ENCODE data around the gene MMP10. TPM values are rescaled to one million over a fixed set of nuclear protein-coding genes. Genes with fewer than 3 reads are reported as not detected.

The MMP10 gene
- polyA plus RNA-seq, 1 donor (not counting 4 experiments of a cell fraction or from before 2014, with no cell fraction given): 19.1 TPM

- no peak for FAIRE-seq
- Histone ChIP-seq H3K4me1 (ENCODE audit: control insufficient read depth, extremely low read depth, insufficient read depth, low read length) (peaks cover 6% of the 10 kb centered on the region), H3K4me3 (ENCODE audit: control insufficient read depth in 2 of 3, extremely low read depth in 1 of 3, insufficient read depth in 2 of 3, low read depth in 1 of 3, low read length in 3 of 3) (no peak overlapping the region), H2AFZ (ENCODE audit: control insufficient read depth, low read length) (no peak overlapping the region), H3K36me3 (ENCODE audit: control insufficient read depth in 2 of 2, extremely low read depth in 1 of 2, insufficient read depth in 2 of 2, low read length in 2 of 2) (no peaks in the 10 kb centered on the region), H3K27ac (ENCODE audit: control insufficient read depth, insufficient read depth, low read length) (no peak overlapping the region), H3K79me2 (ENCODE audit: control insufficient read depth, insufficient read depth, low read length) (no peaks in the 10 kb centered on the region), H4K20me1 (ENCODE audit: control insufficient read depth, extremely low read depth, insufficient read depth, low read length) (no peaks in the 10 kb centered on the region), H3K4me2 (ENCODE audit: control insufficient read depth, extremely low read depth, insufficient read depth, low read depth, low read length) (no peak overlapping the region), H3K27me3 (ENCODE audit: control insufficient read depth, extremely low read depth, insufficient read depth, low read length) (no peaks in the 10 kb centered on the region), H3K9me3 (ENCODE audit: control insufficient read depth, low read depth, low read length) (no peaks in the 10 kb centered on the region), H3K9me1 (ENCODE audit: control insufficient read depth, extremely low read depth, insufficient read depth, low read length) (no peaks in the 10 kb centered on the region), H3K9ac (ENCODE audit: control insufficient read depth, extremely low read depth, insufficient read depth, low read length) (no peak overlapping the region)
- dilution Hi-C loops (cut with MboI; ENCODE audit: extremely low pct_ligation_motif_present, low sequenced_read_pairs): no loop called here
- TF ChIP-seq CTCF (optimal IDR thresholded peaks at IDR 0.05 in 1 of 3, IDR thresholded peaks at IDR 0.05 in 1 of 3, conservative IDR thresholded peaks at IDR 0.05 in 1 of 3; ENCODE audit: extremely low read depth in 1 of 3, insufficient read depth in 2 of 3, low read length in 3 of 3) (peak; percentile 20 to 48 (median 33)), EZH2 (IDR thresholded peaks at IDR 0.05; ENCODE audit: low read length) (no peak)
- no peak for DNase-seq (ENCODE audit: low read depth, low spot score)
Measured at GRCh38 chr11:102807921-102808320, 27.5 kb upstream of the MMP10 start.

- dilution Hi-C loops (cut with MboI; ENCODE audit: extremely low pct_ligation_motif_present, low sequenced_read_pairs): no loop called here
- H3K4me2 ChIP-seq (ENCODE audit: control insufficient read depth, extremely low read depth, insufficient read depth, low read depth, low read length): no peak overlapping the region
- H3K9ac ChIP-seq (ENCODE audit: control insufficient read depth, extremely low read depth, insufficient read depth, low read length): no peak overlapping the region
- no peak overlapping the region for H3K27ac ChIP-seq (ENCODE audit: control insufficient read depth, insufficient read depth, low read length)
- no peak for FAIRE-seq
- no peaks in the 10 kb centered on the region for H3K9me1 ChIP-seq (ENCODE audit: control insufficient read depth, extremely low read depth, insufficient read depth, low read length)
- TF ChIP-seq CTCF (optimal IDR thresholded peaks at IDR 0.05 in 1 of 3, IDR thresholded peaks at IDR 0.05 in 1 of 3, conservative IDR thresholded peaks at IDR 0.05 in 1 of 3; ENCODE audit: extremely low read depth in 1 of 3, insufficient read depth in 2 of 3, low read length in 3 of 3) (no peak), EZH2 (IDR thresholded peaks at IDR 0.05; ENCODE audit: low read length) (no peak)
- H3K9me3 ChIP-seq (ENCODE audit: control insufficient read depth, low read depth, low read length): no peaks in the 10 kb centered on the region
- H2AFZ ChIP-seq (ENCODE audit: control insufficient read depth, low read length): no peak overlapping the region
- no peak overlapping the region for H3K4me3 ChIP-seq (ENCODE audit: control insufficient read depth in 2 of 3, extremely low read depth in 1 of 3, insufficient read depth in 2 of 3, low read depth in 1 of 3, low read length in 3 of 3)
- no peaks in the 10 kb centered on the region for H3K27me3 ChIP-seq (ENCODE audit: control insufficient read depth, extremely low read depth, insufficient read depth, low read length)
- H4K20me1 ChIP-seq (ENCODE audit: control insufficient read depth, extremely low read depth, insufficient read depth, low read length): no peaks in the 10 kb centered on the region
- H3K79me2 ChIP-seq (ENCODE audit: control insufficient read depth, insufficient read depth, low read length): no peaks in the 10 kb centered on the region
- no peaks in the 10 kb centered on the region for H3K36me3 ChIP-seq (ENCODE audit: control insufficient read depth in 2 of 2, extremely low read depth in 1 of 2, insufficient read depth in 2 of 2, low read length in 2 of 2)
- H3K4me1 ChIP-seq (ENCODE audit: control insufficient read depth, extremely low read depth, insufficient read depth, low read length): peaks cover 9% of the 10 kb centered on the region
- DNase-seq (ENCODE audit: low read depth, low spot score): no peak
Measured at GRCh38 chr11:102806296-102806695, 25.9 kb upstream of the MMP10 start.
